ENCODE results near the gene SH3TC2.

DNA sequence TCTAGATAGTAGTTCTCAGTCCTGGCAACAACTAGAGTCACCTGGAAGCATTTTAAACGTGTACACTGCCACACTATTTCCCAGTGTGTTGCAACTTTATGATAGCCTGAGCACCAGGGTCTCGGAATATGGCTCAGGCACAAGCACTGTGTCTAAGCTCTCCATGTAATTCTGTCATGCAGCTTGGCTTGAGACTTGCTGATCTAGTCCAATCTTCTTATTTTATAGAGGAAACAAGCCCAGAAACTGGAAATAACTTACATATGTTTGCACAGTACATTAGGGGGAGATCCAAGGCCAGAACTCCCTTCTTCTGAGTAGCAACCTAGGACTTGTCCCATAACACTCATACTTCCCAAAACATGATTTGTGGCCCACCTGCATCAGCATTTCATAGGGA, 49.1 kb downstream of the SH3TC2 start:
- TF ChIP-seq SMC3 (IDR thresholded peaks at IDR 0.05; ENCODE audit: low read depth, low read length): no peak
- no peak for TF ChIP-seq POLR2A (IDR thresholded peaks at IDR 0.05; ENCODE audit: low read depth, low read length)

Data from IMR-90 (cell line).